Inflammatory macrophage (primary cell): ENCODE data around the gene CLDN20.

ENCODE experiments used
- DNase-seq, 2 donors: peaks; one replicate each; pipeline ENCODE4 v3.0.0-alpha.2; 2020 to 2022

The CLDN20 gene

DNA sequence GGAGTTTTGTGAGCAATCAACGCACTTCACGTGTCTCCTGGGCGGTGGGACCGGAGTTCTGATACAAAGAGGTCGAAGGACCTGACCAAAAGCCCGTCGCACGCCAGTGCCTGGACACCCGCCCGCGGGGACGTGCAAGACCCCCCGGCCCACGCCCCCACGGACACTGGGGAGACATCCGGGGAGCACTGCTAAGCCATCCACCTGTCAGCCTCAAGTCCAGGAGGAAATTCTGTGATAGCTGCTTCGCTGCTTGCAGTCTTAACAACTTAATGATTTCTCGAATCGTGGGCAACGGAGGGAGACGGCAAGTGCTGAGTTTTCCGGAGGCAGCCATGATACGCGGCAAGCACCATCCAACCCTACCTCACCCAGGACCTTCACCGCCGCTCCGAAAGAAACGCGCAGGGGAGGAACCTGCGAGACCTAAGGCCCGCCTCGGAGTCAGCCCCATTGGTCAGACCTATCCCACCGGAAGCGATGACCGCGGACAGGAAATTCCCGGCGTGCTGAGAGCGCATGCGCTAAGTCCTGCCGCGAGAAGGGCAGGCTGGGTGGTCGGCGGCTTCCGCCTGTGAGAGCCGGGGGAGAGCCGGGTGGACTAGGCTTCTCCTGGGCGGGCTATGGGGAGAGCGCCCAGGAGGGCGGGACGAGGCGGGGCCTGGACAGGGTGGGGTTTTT is 50.4 kb downstream of the CLDN20 start, which contains the start of gene TFB1M:
TFB1M (minus strand) TSS at position 393 of the 681 bp plus-strand sequence; CDS start at position 337, 56 bp downstream.
- DNase-seq, result peak; percentile 99 to 100

DNA sequence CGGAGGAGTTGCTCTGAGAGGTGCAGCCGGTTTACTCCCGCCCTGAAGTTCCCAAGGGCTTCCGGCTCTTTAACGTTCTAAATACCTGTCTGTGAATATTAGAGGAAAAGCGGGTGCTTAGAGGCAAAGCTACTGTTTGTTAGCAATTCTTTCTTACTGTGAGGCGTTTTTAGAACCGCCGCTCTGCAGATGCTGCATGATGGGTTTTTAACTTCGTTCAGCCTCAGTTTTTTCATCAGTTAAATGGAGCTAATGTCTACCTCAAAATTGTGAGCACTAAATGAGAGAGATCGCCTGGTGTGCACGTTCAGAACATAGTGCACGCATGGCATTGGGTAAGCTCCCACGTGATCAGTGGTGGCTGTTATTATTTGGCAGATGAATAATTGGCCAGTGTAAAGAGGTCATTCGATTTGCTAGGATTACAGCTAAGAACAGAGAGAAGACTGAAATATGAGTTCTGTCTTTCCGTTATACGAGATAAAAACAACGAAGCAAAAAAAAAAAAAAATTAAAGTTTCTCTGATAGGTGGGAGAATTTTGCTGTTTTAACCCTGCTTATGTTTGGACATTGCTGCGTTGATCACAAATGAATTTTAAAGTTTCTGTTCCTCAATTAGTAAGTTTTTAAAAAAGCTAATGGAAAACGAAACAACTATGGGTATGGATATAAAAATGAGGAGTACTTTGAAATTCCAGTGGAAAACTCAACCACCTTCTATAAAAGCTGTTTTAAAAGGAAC is 51.1 kb downstream of the CLDN20 start:
- DNase-seq, result peak; percentile 65 to 83

GRCh38 chr6:155315516-155315871 is 51.7 kb downstream of the CLDN20 start:
- DNase-seq, result peak in 1 of 2 donors; percentile 46

DNA sequence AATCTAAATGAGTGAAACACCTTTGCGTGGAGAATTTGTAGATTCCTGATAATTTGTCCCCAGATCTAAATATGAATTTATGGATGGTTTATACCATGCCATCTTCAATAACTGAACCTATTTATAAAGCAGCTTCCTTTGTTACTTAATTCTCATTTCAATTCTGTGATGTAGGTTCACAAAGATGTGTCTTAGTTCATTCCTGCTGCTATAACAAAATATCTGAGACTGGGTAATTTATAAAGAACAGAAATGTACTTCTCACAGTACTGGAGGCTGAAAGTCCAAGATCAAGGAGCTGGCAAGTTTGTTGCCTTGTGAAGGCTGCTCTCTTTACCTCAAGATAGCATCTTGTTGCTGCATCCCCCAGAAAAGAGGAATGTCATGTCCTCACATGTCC is 52.6 kb downstream of the CLDN20 start:
- no peak for DNase-seq

GRCh38 chr6:155317186-155317585 is 53.4 kb downstream of the CLDN20 start:
- no peak for DNase-seq

DNA sequence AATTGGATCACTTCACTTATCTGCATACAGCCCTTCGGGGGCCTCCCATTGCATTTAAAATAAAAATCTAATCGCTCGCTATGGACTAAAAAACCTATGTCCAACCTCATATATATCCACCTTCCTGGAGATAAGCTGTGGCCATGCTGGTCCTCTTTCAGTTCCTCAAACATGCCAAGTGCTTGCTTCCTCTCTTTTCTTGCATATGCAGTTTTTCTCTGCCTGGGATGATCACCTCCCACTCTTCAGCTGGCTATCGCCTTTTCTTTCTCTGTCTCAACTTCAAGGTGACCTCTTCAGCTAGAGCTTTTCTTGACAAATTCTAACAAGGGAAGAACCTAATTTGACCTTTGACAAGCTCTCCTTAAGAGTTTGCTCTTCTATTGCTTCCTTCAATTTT is 56.1 kb downstream of the CLDN20 start:
- peak; percentile 76 to 79 for DNase-seq

- DNase-seq, result no peak
Measured at GRCh38 chr6:155324172-155324571, 60.4 kb downstream of the CLDN20 start.

GRCh38 chr6:155324993-155325392 is 61.2 kb downstream of the CLDN20 start:
- no peak for DNase-seq

DNA sequence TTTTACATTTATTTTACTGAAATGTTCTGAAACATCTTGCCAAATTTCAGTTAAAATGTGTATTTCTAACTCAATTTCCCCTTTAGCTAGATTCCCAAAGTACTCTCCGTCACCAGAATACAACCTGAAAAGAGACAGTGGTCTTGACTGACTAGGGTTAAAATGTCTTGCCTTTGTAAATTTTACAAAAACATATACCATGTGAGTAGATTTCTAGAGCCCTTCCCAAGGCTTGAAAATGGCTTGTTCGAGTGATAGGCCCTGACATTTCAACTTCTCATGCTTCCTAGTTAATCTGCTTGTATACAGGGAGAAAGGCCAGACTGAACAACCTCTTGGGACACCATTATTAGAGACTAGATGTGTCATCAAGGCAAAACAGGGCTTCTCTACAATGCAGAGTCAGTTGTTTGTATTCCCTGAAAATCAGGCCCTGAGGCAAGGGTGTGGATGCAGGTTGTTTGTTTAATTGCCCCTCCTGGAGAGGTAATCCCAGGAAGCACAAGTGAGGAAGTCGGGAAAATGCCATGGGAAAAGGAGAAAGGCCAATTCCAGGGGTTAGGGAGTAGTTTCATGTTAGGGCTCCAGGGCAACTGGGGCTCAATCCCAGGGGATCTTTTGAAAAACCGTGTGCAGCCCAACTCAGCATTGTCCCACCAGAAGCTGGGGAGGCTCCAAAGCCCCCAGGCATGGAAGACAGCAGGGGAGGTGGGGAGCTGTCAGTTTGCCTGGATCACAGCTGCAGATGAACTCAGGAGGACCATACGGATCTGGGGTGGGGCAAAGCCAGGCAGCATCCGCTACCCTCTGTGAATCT is 62.1 kb downstream of the CLDN20 start:
- no peak for DNase-seq
